Stomach (tissue), 9 donors: ENCODE measurements around the gene PPP3CA. TPM values are rescaled to one million over a fixed set of nuclear protein-coding genes. Genes with fewer than 3 reads are reported as not detected.

Source experiments
- DNase-seq, 2 donors: peaks; one replicate each; pipeline versions ENCODE4 v3.0.0 to v3.0.0-alpha.2; 2013 to 2019
- H3K27ac ChIP-seq, 5 donors: fragments of 200-600 bp in 4 of 5; sonication (generic) in 4 of 5; one replicate each; pipeline ENCODE4 v1.5.1; 2013 to 2019; ENCODE audit warnings: mild to moderate bottlenecking in 1 of 5, moderate library complexity in 1 of 5
- H3K27me3 ChIP-seq, 3 donors: fragments of 200-600 bp; sonication (generic); one replicate each; pipeline ENCODE4 v1.5.1; 2017 to 2019; ENCODE audit warnings: mixed run types in 1 of 3
- H3K36me3 ChIP-seq, 4 donors: fragments of 200-600 bp; sonication (generic); 1 replicate in 3 of 4; 2 replicates in 1 of 4; pipeline ENCODE4 v1.5.1; 2016 to 2019
- H3K4me1 ChIP-seq, 4 donors: fragments of 200-600 bp; sonication (generic); one replicate each; pipeline ENCODE4 v1.5.1; 2016 to 2019
- H3K4me3 ChIP-seq, 4 donors: fragments of 200-600 bp; sonication (generic) in 3 of 4; one replicate each; pipeline ENCODE4 v1.5.1; 2016 to 2019; ENCODE audit warnings: mild to moderate bottlenecking in 1 of 4
- H3K9me3 ChIP-seq, 4 donors: fragments of 200-600 bp; sonication (generic); one replicate each; pipeline ENCODE4 v1.5.1; 2016 to 2019
- CTCF ChIP-seq, 7 experiments: fragments of 450-650 bp in 4 of 7; fragments of 200-600 bp in 3 of 7; sonication (generic) in 3 of 7; IDR thresholded peaks; one replicate each; pipeline ENCODE4 v1.5.1; 2016 to 2019; ENCODE audit warnings: antibody characterized with exemption in 7 of 7, control low read depth in 2 of 7, mild to moderate bottlenecking in 1 of 7
- EP300 ChIP-seq: sonication (generic); formaldehyde crosslinking; IDR thresholded peaks from one replicate; pipeline ENCODE4 v1.6.1; 2017; ENCODE audit warnings: antibody characterized with exemption
- POLR2A ChIP-seq, 4 donors: fragments of 450-650 bp; IDR thresholded peaks; one replicate each; pipeline ENCODE4 v1.6.1; 2016; ENCODE audit warnings: antibody characterized with exemption in 4 of 4, control low read depth in 2 of 4, mild to moderate bottlenecking in 1 of 4, moderate library complexity in 1 of 4
- POLR2AphosphoS5 ChIP-seq, 3 donors: sonication (generic); formaldehyde crosslinking; IDR thresholded peaks; one replicate each; pipeline ENCODE4 v1.6.1; 2016; ENCODE audit warnings: antibody characterized with exemption in 3 of 3
- WGBS, 5 donors: extraction: QIAGEN DNeasy Blood & Tissue Kit in 3 of 5; methylation state at CpG; one replicate each; pipeline versions ENCODE4 v1.1.5 to v1.1.7; 2013 to 2018; 5-methylcytosine and 5-hydroxymethylcytosine counted together
- intact Hi-C: fragments of 100-400 bp; cut with DNase I; formaldehyde crosslinking; loops from one replicate; pipeline ENCODE4 v1.15.1; 2023; ENCODE audit warnings: low total_unique reads
- polyA plus RNA-seq, 3 donors: library from polyadenylated mRNA; stranded (reverse); fragments of 200-250 nt; gene quantifications; one replicate each; pipeline ENCODE4 v1.2.3, GENCODE V29; 2013
- total RNA-seq, 5 donors: library from RNA; depleted of rRNA; stranded (reverse); fragments of >200 nt; gene quantifications; one replicate each; pipeline versions ENCODE4 v1.1.0 to v1.2.3, GENCODE V29; 2014 to 2016
- donor health status: healthy with polysubstance abuse.
- donor health status: Bipolar disorder and iron deficiency.
- donor health status: healthy.

The PPP3CA gene
- total and polyA plus RNA-seq, 8 donors = 8.9 to 62.4 (median 20.6) TPM

GRCh38 chr4:101295691-101296090 is 51.6 kb downstream of the PPP3CA start:
- H3K9me3 ChIP-seq = no peaks in the 10 kb centered on the region
- TF ChIP-seq EP300 (no peak), POLR2AphosphoS5 (IDR thresholded peaks at IDR 0.05) (no peak), POLR2A (IDR thresholded peaks at IDR 0.05) (no peak), CTCF (IDR thresholded peaks at IDR 0.05) (no peak)
- H3K4me1 ChIP-seq = peaks cover 3 to 48% (median 27%) of the 10 kb centered on the region in 4 donors
- no peaks in the 10 kb centered on the region for H3K36me3 ChIP-seq
- intact Hi-C loops = no loop called here
- no peak for DNase-seq
- H3K27me3 ChIP-seq = no peaks in the 10 kb centered on the region
- H3K27ac ChIP-seq = no peak overlapping the region
- no peak overlapping the region for H3K4me3 ChIP-seq

GRCh38 chr4:101294597-101294996 is 52.7 kb downstream of the PPP3CA start:
- Histone ChIP-seq H3K36me3 (no peaks in the 10 kb centered on the region), H3K27me3 (no peaks in the 10 kb centered on the region), H3K27ac (no peak overlapping the region), H3K9me3 (no peaks in the 10 kb centered on the region), H3K4me3 (no peak overlapping the region), H3K4me1 (peaks cover 4 to 42% (median 24%) of the 10 kb centered on the region in 4 donors)
- DNase-seq = no peak
- intact Hi-C loops = no loop called here
- TF ChIP-seq EP300 = no peak
- no peak for TF ChIP-seq CTCF (IDR thresholded peaks at IDR 0.05)
- TF ChIP-seq POLR2AphosphoS5 (IDR thresholded peaks at IDR 0.05) = no peak
- no peak for TF ChIP-seq POLR2A (IDR thresholded peaks at IDR 0.05)
- 82 to 91% (median 90%) methylated on average over 3 of the region's 3 CpGs for WGBS, 5 donors

- no peaks in the 10 kb centered on the region for H3K27me3 ChIP-seq
- no peaks in the 10 kb centered on the region for H3K9me3 ChIP-seq
- WGBS, 5 donors = 85 to 98% (median 91%) methylated on average over 2 of the region's 2 CpGs
- TF ChIP-seq EP300 (no peak), POLR2AphosphoS5 (IDR thresholded peaks at IDR 0.05) (no peak), CTCF (IDR thresholded peaks at IDR 0.05) (no peak), POLR2A (IDR thresholded peaks at IDR 0.05) (no peak)
- H3K36me3 ChIP-seq = no peaks in the 10 kb centered on the region
- peaks cover 9 to 55% (median 29%) of the 10 kb centered on the region in 4 donors for H3K4me1 ChIP-seq
- no peak for DNase-seq
- no peak overlapping the region for H3K4me3 ChIP-seq
- intact Hi-C loops = no loop called here
- no peak overlapping the region for H3K27ac ChIP-seq
These were observed 54.4 kb downstream of the PPP3CA start for GRCh38 chr4:101292901-101293300.

- no peak for DNase-seq
- no peaks in the 10 kb centered on the region for H3K9me3 ChIP-seq
- intact Hi-C loops = no loop called here
- H3K27me3 ChIP-seq = no peaks in the 10 kb centered on the region
- no peak overlapping the region for H3K4me3 ChIP-seq
- no peak for TF ChIP-seq POLR2AphosphoS5 (IDR thresholded peaks at IDR 0.05)
- no peak for TF ChIP-seq POLR2A (IDR thresholded peaks at IDR 0.05)
- TF ChIP-seq CTCF (IDR thresholded peaks at IDR 0.05) = no peak
- no peak for TF ChIP-seq EP300
- no peak overlapping the region for H3K27ac ChIP-seq
- H3K4me1 ChIP-seq = peaks cover 16 to 62% (median 35%) of the 10 kb centered on the region in 4 donors
- no peaks in the 10 kb centered on the region for H3K36me3 ChIP-seq
- 67 to 77% (median 71%) methylated on average over 4 of the region's 4 CpGs for WGBS, 5 donors
These were observed 55.1 kb downstream of the PPP3CA start for GRCh38 chr4:101292214-101292613.
